Measurements from ENCODE around the gene ADGRA3. TPM values are rescaled to one million over a fixed set of nuclear protein-coding genes. Genes with fewer than 3 reads are reported as not detected.

The ADGRA3 gene
- total RNA-seq, 1 experiment from 2014 or later = 56.5 TPM

DNA sequence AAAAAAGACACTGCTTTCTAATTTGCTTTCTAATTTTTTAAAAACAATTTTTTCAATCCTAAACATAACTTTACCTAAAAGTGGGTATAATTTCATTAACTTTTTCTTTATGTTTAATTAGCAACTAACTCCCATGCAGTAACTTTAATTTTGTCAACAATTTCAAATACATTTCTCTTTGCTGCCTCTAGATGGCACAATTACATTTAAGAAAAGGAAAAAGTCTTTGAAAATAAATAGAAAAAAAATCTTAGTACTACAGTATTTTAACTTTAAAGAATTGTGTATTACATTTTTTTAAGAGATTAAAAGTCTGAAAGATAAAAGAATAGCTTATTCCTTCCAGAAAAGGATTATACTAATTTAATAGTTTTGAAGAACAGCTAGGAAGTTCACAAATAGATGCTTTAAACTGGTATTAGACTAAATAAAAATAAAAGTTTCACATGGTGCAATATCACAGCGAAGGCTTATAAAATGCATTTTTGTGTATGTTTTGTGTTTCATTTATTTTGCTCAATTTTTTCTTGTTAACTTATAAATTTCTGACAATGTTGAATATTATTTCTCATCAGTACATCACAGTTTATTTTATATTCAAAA is 105.1 kb downstream of the ADGRA3 start:
- peaks cover 12 to 32% (median 30%) of the 10 kb centered on the region in 3 experiments for H3K36me3 Mint-ChIP-seq (ENCODE audit: insufficient read depth in 1 of 3, low read depth in 3 of 3)

More for the DNA sequence above, 105.1 kb downstream of the ADGRA3 start:
- Histone ChIP-seq H2BK5ac (ENCODE audit: insufficient read length, low read length) (no peak overlapping the region), H3K79me2 (ENCODE audit: insufficient read depth, low read length) (no peaks in the 10 kb centered on the region), H3K23me2 (ENCODE audit: insufficient read length, low read depth, low read length, poor library complexity, severe bottlenecking) (no peaks in the 10 kb centered on the region), H2BK20ac (ENCODE audit: low read depth, low read length, poor library complexity, severe bottlenecking) (no peak overlapping the region), H2AFZ (ENCODE audit: low read length) (no peak overlapping the region), H3K4me1 (ENCODE audit: insufficient read depth, low read length) (no peaks in the 10 kb centered on the region), H3K18ac (ENCODE audit: insufficient read length, low read depth, low read length) (no peak overlapping the region), H2BK15ac (ENCODE audit: low read depth, low read length) (no peak overlapping the region), H4K5ac (ENCODE audit: insufficient read length, low read depth, low read length) (no peak overlapping the region), H4K8ac (replicated peaks; ENCODE audit: insufficient read length, low read depth, low read length) (no peak overlapping the region), H3K23ac (ENCODE audit: insufficient read length, low read depth, low read length) (no peak overlapping the region), H4K20me1 (ENCODE audit: control insufficient read depth, insufficient read depth, insufficient read length) (no peaks in the 10 kb centered on the region), H2BK120ac (ENCODE audit: low read depth, low read length, poor library complexity, severe bottlenecking) (no peak overlapping the region), H2AK5ac (ENCODE audit: insufficient read length, low read length) (no peak overlapping the region), H3K4ac (ENCODE audit: low read depth, low read length) (no peak overlapping the region), H3K27ac (ENCODE audit: insufficient read length, low read depth, low read length) (no peak overlapping the region), H2BK12ac (ENCODE audit: insufficient read length, low read depth, low read length) (no peak overlapping the region), H3K9me3 (ENCODE audit: control insufficient read depth, low read depth, low read length) (no peaks in the 10 kb centered on the region), H3K56ac (ENCODE audit: insufficient read length, low read depth, low read length) (no peak overlapping the region), H3T11ph (ENCODE audit: low read length) (no peak overlapping the region), H3K27me3 (ENCODE audit: insufficient read depth, low read length) (no peaks in the 10 kb centered on the region), H4K91ac (ENCODE audit: insufficient read length, low read depth, low read length) (no peak overlapping the region), H3K79me1 (ENCODE audit: insufficient read depth, low read depth, low read length, poor library complexity, severe bottlenecking) (no peaks in the 10 kb centered on the region), H3K4me2 (ENCODE audit: insufficient read depth, insufficient read length, low read length) (no peak overlapping the region), H3K9ac (ENCODE audit: extremely low read depth, insufficient read length, low read length) (no peak overlapping the region), H3K14ac (ENCODE audit: insufficient read depth, low read length) (no peak overlapping the region)
- DNase-seq = no peak
- Mint-ChIP-seq H3K27me3 (ENCODE audit: low read depth) (no peaks in the 10 kb centered on the region), H3K4me1 (no peaks in the 10 kb centered on the region), H3K9me3 (no peaks in the 10 kb centered on the region), H3K27ac (no peak overlapping the region), H3K4me3 (no peak overlapping the region)
- WGBS (ENCODE audit: extremely low coverage, insufficient read length, low lambda C conversion rate) = no CpG with 5 or more reads among the region's 1 CpG
- TF ChIP-seq, protein P1, sequence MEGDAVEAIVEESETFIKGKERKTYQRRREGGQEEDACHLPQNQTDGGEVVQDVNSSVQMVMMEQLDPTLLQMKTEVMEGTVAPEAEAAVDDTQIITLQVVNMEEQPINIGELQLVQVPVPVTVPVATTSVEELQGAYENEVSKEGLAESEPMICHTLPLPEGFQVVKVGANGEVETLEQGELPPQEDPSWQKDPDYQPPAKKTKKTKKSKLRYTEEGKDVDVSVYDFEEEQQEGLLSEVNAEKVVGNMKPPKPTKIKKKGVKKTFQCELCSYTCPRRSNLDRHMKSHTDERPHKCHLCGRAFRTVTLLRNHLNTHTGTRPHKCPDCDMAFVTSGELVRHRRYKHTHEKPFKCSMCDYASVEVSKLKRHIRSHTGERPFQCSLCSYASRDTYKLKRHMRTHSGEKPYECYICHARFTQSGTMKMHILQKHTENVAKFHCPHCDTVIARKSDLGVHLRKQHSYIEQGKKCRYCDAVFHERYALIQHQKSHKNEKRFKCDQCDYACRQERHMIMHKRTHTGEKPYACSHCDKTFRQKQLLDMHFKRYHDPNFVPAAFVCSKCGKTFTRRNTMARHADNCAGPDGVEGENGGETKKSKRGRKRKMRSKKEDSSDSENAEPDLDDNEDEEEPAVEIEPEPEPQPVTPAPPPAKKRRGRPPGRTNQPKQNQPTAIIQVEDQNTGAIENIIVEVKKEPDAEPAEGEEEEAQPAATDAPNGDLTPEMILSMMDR (conservative IDR thresholded peaks at IDR 0.05) = peak; percentile 75

Measured in H9 (cell line).